GM13976 (cell line): ENCODE measurements around the gene RNASE8.

Experiments used
- DNase-seq: peaks from one replicate; pipeline ENCODE4 v3.0.0; 2012; ENCODE audit warnings: low spot score
- in situ Hi-C: fragments of 300-500 bp; cut with MboI; formaldehyde crosslinking; loops from one replicate; pipeline ENCODE4 v1.12.0; 2022; ENCODE audit warnings: low sequenced_read_pairs, mixed read lengths, inconsistent platforms; ENCODE audit not compliant: unreplicated experiment
- TF ChIP-seq, protein P1 (sequence below): IDR thresholded peaks from 2 replicates; pipeline ENCODE4 v1.5.1; 2012; ENCODE audit warnings: borderline replicate concordance, mild to moderate bottlenecking; ENCODE audit not compliant: insufficient read depth; ENCODE audit errors: extremely low read depth, missing control alignments, control extremely low read depth

RNASE8 gene

DNA sequence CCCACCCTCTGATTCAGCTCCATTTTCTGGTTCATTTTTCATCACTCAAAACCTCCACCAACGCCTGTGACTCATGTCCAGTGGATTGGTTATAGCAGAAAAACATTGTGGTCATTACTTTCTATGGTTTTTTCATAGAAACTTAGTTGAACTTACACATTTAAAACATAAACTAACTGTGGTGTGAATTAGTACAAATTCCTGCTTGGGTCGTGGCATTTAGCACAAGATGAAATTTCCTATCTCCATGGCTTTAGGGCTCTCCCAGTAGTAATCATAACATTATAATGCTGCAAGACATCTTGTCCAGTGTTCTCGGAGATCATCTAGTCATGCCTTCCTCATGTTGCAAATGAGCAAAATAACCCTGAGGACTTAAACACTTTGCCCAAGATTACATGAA lies 8.3 kb upstream of the RNASE8 start:
- no peak for DNase-seq
- TF ChIP-seq, protein P1, sequence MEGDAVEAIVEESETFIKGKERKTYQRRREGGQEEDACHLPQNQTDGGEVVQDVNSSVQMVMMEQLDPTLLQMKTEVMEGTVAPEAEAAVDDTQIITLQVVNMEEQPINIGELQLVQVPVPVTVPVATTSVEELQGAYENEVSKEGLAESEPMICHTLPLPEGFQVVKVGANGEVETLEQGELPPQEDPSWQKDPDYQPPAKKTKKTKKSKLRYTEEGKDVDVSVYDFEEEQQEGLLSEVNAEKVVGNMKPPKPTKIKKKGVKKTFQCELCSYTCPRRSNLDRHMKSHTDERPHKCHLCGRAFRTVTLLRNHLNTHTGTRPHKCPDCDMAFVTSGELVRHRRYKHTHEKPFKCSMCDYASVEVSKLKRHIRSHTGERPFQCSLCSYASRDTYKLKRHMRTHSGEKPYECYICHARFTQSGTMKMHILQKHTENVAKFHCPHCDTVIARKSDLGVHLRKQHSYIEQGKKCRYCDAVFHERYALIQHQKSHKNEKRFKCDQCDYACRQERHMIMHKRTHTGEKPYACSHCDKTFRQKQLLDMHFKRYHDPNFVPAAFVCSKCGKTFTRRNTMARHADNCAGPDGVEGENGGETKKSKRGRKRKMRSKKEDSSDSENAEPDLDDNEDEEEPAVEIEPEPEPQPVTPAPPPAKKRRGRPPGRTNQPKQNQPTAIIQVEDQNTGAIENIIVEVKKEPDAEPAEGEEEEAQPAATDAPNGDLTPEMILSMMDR, result no peak
- in situ Hi-C loops, result no loop called here

DNA sequence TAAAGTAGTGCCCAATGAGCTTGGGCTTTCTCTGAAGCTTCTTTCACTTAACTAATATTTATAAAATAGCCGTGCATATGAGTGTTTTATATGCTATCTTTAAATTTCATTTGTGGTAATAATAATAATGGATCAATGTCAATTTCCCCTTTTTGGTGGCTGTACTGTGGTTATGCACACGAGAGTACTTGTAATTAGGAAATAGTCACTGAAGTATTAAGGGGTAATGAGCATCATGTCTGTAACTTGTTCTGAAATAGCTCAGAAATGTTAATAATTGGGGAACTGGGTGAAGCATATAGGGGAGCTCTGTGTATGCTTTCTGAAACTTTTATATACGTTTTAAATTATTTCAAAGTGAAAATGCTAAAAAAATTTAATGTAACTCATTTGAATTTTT lies 7.0 kb upstream of the RNASE8 start:
- DNase-seq, result no peak
- TF ChIP-seq, protein P1, result no peak
- in situ Hi-C loops, result no loop called here

DNA sequence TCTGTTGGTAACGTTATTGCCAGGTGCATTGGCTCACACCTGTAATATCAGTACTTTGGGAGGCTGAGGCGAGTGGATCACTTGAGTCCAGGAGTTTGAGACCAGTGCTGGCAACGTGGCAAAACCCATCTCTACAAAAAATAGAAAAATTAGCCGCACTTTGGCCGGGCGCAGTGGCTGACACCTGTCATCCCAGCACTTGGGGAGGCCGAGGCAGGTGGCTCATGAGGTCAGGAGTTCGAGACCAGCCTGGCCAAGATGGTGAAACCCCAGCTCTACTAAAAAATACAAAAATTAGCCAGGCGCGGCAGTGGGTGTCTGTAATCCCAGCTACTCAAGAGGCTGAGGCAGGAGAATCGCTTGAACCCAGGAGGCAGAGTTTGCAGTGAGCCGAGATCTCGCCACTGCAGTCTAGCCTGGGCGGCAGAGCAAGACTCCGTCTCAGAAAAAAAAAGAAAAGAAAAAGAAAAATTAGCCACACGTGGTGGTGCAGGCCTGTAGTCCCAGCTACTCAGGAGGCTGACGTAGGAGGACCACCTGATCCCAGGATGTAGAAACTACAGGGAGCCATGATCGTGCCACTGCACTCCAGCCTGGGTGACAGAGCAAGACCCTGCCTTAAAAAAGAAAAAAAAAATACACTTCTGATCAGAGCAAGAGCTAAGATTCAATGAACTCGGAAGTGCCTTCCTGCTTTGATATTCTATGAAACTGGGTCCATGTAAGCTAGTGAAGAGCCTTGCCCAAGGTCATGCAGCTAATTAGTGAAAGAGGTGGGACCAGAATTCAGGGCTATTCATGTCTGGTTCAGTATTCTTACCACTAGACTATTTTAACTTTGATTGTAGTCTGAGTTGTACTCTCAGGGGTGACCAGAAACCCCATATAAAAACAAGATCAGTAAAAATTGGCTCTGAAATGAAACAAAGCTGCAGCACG lies 4.2 kb upstream of the RNASE8 start:
- no peak for DNase-seq
- TF ChIP-seq, protein P1, result no peak
- in situ Hi-C loops, result no loop called here

DNA sequence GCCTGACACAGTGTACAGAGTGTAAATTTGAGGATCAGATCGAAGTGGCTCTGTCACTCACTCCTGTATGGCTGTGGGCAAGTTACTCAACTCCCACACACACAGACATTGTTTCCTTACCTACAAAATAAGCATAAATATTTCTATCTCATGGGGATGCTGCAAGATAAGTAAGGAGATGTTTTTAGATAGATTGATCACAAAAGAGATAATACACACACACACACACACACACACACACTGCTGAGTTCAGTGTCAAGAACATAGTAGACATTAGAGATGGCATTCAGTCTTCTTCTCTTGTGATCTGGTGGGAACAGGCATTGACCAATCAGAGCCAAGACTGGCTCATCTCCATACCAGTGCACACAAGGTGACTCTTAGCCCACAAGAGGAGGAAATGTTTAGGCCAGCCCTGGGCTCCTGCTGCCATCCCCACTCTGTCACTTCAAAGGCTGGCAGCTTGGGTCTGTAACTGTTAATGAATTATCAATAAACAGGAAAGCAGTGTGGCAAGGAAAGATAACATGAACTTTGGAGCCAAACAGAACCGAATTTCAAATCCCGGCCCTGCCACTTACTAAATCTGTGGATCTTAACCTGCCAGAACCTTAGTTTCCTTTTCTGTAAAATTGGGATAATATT lies 3.4 kb upstream of the RNASE8 start:
- DNase-seq, result no peak
- in situ Hi-C loops, result no loop called here
- TF ChIP-seq, protein P1, result no peak

DNA sequence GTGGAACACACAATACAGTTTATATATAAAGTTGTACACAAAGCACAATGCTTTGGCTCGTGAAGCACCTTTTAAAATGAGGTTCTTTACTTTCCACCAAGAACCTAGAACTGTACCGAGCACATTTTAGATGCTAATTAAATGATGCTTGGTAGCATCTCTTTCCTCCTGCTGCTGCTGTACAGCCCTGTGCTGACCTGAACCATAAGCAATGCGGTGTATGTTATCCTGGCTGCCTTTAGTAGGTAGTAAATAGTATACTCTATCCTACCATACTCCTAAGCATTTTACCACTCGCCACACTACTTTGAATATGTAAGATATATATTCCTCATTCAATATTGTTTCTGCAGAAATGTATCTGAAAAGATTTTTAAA lies 2.9 kb upstream of the RNASE8 start:
- no peak for DNase-seq
- in situ Hi-C loops, result no loop called here
- TF ChIP-seq, protein P1, result no peak

DNA sequence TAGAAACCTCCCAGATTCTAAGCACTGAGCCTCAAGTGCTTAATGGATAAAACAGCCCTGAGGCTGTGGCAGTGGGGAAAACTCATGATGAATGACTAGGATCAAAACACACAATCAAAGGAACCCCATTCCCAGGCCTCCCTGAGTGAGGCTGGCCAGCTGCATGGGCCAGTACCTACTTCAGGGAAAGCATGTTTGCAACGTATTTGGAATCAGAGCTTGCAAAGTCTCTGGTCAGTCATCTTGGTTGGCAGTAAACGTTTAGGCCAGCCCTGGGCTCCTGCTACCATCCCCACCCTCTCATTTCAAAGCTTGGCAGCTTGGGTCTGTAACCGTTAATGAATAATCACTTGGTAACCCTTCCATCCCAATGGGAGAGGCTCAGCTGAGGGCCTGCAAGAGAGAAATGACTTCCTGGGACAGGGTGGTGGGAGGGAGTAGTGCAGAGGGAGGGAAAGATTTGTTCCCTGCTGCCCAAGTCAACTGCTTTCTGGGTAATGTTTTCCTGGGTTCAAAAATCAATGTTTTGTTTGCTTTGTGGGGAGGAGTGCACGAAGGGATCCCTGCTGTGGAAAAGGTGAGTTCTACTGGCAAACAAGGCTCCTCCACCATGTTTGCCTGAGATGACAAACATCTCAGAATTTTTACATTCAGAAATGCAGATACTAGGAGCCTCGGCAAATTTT lies 2.0 kb upstream of the RNASE8 start:
- in situ Hi-C loops, result no loop called here
- DNase-seq, result no peak
- TF ChIP-seq, protein P1, result no peak
